Keratinocyte (primary cell): ENCODE data around the gene ZNF236. TPM values are rescaled to one million over a fixed set of nuclear protein-coding genes. Genes with fewer than 3 reads are reported as not detected.

Experiments
- DNase-seq: peaks from one replicate; pipeline ENCODE4 v3.0.0-alpha.2; 2011; ENCODE audit warnings: low read depth, missing footprints, low spot score
- FAIRE-seq: peaks from 2 replicates; lab custom pipeline; 2011; peaks lifted over from hg19 to GRCh38; lab: Jason Lieb, UNC
- H2AFZ ChIP-seq: 2 replicates; pipeline ENCODE4 v1.6.0; 2012; ENCODE audit warnings: low read length, control low read depth, inconsistent platforms; ENCODE audit not compliant: control insufficient read depth
- H3K27ac ChIP-seq: 2 replicates; pipeline ENCODE4 v1.5.1; 2011; ENCODE audit warnings: low read length; ENCODE audit not compliant: control insufficient read depth, insufficient read depth
- H3K27me3 ChIP-seq: 3 replicates; pipeline ENCODE4 v1.6.0; 2011; ENCODE audit warnings: low read length; ENCODE audit not compliant: control insufficient read depth, insufficient read depth; ENCODE audit errors: extremely low read depth
- H3K36me3 ChIP-seq, 2 experiments: 2 replicates in 1 of 2; 3 replicates in 1 of 2; pipeline ENCODE4 v1.5.1; 2011; ENCODE audit warnings: low read length in 2 of 2, mild to moderate bottlenecking in 1 of 2; ENCODE audit not compliant: control insufficient read depth in 2 of 2, insufficient read depth in 2 of 2; ENCODE audit errors: extremely low read depth in 1 of 2
- H3K4me1 ChIP-seq: 3 replicates; pipeline ENCODE4 v1.5.1; 2011; ENCODE audit warnings: low read length; ENCODE audit not compliant: control insufficient read depth, insufficient read depth; ENCODE audit errors: extremely low read depth
- H3K4me2 ChIP-seq: 3 replicates; pipeline ENCODE4 v1.6.0; 2011; ENCODE audit warnings: low read depth, low read length; ENCODE audit not compliant: control insufficient read depth, insufficient read depth; ENCODE audit errors: extremely low read depth
- H3K4me3 ChIP-seq, 3 experiments: fragments of 200-600 bp in 1 of 3; sonication (generic) in 1 of 3; 2 replicates in 2 of 3; 3 replicates in 1 of 3; pipeline ENCODE4 v1.5.1; 2011 to 2016; ENCODE audit warnings: low read length in 3 of 3, mild to moderate bottlenecking in 3 of 3, control low read depth in 2 of 3, inconsistent platforms in 1 of 3, low read depth in 1 of 3, mixed read lengths in 1 of 3, mixed run types in 1 of 3, moderate library complexity in 1 of 3; ENCODE audit not compliant: control insufficient read depth in 2 of 3, insufficient read depth in 2 of 3; ENCODE audit errors: extremely low read depth in 1 of 3
- H3K79me2 ChIP-seq: 2 replicates; pipeline ENCODE4 v1.6.0; 2012; ENCODE audit warnings: low read length; ENCODE audit not compliant: control insufficient read depth, insufficient read depth
- H3K9ac ChIP-seq: 3 replicates; pipeline ENCODE4 v1.6.0; 2011; ENCODE audit warnings: low read length; ENCODE audit not compliant: control insufficient read depth, insufficient read depth; ENCODE audit errors: extremely low read depth
- H3K9me1 ChIP-seq: 3 replicates; pipeline ENCODE4 v1.6.0; 2011; ENCODE audit warnings: low read length; ENCODE audit not compliant: control insufficient read depth, insufficient read depth; ENCODE audit errors: extremely low read depth
- H3K9me3 ChIP-seq: 2 replicates; pipeline ENCODE4 v1.5.1; 2012; ENCODE audit warnings: low read depth, low read length; ENCODE audit not compliant: control insufficient read depth
- H4K20me1 ChIP-seq: 3 replicates; pipeline ENCODE4 v1.6.0; 2011; ENCODE audit warnings: low read length; ENCODE audit not compliant: control insufficient read depth, insufficient read depth; ENCODE audit errors: extremely low read depth
- EZH2 ChIP-seq: IDR thresholded peaks from one replicate; pipeline ENCODE4 v1.6.1; 2012; ENCODE audit warnings: inconsistent platforms, mild to moderate bottlenecking, low read length, moderate library complexity
- dilution Hi-C: fragments of 300-500 bp; cut with MboI; formaldehyde crosslinking; loops from one replicate; pipeline ENCODE4 v1.7.0; 2020; ENCODE audit warnings: low sequenced_read_pairs; ENCODE audit not compliant: extremely low pct_ligation_motif_present
- polyA plus RNA-seq, 5 experiments: library from polyadenylated mRNA; depleted of rRNA in 3 of 5; stranded (reverse) in 3 of 5; stranded (forward) in 1 of 5; unstranded in 1 of 5; fragments of >200 nt; gene quantifications; 1 replicate in 1 of 5; 2 replicates in 3 of 5; 3 replicates in 1 of 5; pipeline versions ENCODE4 v1.2.1 to v1.2.3, GENCODE V29; 2011 to 2012; ENCODE audit warnings: missing spikeins in 2 of 5, low read depth in 1 of 5, low replicate concordance in 1 of 5
- TF ChIP-seq, protein P1 (sequence below), 3 experiments: IDR thresholded peaks in 1 of 3; conservative IDR thresholded peaks in 1 of 3; optimal IDR thresholded peaks in 1 of 3; 2 replicates in 2 of 3; 3 replicates in 1 of 3; pipeline versions ENCODE3 to v1.5.1; 2011; ENCODE audit warnings: low read length in 3 of 3, mild to moderate bottlenecking in 3 of 3, moderate library complexity in 2 of 3, control low read depth in 1 of 3, inconsistent platforms in 1 of 3; ENCODE audit not compliant: insufficient read depth in 2 of 3; ENCODE audit errors: extremely low read depth in 1 of 3

The ZNF236 gene
- polyA plus RNA-seq, 1 donor (not counting 4 experiments of a cell fraction or from before 2014, with no cell fraction given): 4.5 TPM

DNA sequence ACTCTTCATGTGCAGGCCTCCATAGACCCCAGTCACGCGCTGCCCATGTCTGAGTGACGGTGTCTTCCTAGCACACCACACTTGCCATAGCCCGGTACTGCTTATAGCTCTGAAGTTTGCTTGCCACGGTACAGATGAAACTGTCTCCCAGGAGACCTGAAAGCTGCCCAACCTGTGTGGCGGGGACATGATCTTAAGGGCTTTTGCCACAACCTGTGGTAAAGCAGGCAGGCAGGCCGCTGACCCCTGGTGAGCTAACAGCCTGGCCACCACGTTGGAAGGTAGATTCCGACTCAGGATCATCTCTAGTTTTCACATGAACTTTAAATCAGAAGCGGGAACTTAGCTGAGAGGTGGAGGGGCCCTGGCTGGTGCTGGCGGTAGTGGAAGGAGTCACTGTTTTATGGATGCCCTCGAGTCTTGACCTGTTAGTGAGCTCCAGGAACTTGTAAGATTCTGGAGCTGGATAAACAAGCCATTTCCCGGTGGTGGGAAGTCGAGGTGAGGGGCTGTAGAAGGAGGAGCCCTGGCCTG is 153.3 kb downstream of the ZNF236 start:
- TF ChIP-seq, protein P1, sequence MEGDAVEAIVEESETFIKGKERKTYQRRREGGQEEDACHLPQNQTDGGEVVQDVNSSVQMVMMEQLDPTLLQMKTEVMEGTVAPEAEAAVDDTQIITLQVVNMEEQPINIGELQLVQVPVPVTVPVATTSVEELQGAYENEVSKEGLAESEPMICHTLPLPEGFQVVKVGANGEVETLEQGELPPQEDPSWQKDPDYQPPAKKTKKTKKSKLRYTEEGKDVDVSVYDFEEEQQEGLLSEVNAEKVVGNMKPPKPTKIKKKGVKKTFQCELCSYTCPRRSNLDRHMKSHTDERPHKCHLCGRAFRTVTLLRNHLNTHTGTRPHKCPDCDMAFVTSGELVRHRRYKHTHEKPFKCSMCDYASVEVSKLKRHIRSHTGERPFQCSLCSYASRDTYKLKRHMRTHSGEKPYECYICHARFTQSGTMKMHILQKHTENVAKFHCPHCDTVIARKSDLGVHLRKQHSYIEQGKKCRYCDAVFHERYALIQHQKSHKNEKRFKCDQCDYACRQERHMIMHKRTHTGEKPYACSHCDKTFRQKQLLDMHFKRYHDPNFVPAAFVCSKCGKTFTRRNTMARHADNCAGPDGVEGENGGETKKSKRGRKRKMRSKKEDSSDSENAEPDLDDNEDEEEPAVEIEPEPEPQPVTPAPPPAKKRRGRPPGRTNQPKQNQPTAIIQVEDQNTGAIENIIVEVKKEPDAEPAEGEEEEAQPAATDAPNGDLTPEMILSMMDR (optimal IDR thresholded peaks at IDR 0.05 in 1 of 3, IDR thresholded peaks at IDR 0.05 in 1 of 3, conservative IDR thresholded peaks at IDR 0.05 in 1 of 3; ENCODE audit: extremely low read depth in 1 of 3, insufficient read depth in 2 of 3, low read length in 3 of 3): no peak
- no peak for TF ChIP-seq EZH2
- FAIRE-seq (no peak), DNase-seq (no peak)
- no peaks in the 10 kb centered on the region for H3K9me3 ChIP-seq
- H2AFZ ChIP-seq: no peak overlapping the region
- no peaks in the 10 kb centered on the region for H3K9me1 ChIP-seq
- H3K27me3 ChIP-seq: no peaks in the 10 kb centered on the region
- no peaks in the 10 kb centered on the region for H3K79me2 ChIP-seq
- no peak overlapping the region for H3K27ac ChIP-seq
- H4K20me1 ChIP-seq: no peaks in the 10 kb centered on the region
- H3K36me3 ChIP-seq: peaks cover 0 to 1% of the 10 kb centered on the region in 2 experiments
- peaks cover 8% of the 10 kb centered on the region for H3K4me1 ChIP-seq
- H3K4me2 ChIP-seq: no peak overlapping the region
- dilution Hi-C loops: no loop called here
- no peak overlapping the region for H3K9ac ChIP-seq
- no peak overlapping the region for H3K4me3 ChIP-seq

DNA sequence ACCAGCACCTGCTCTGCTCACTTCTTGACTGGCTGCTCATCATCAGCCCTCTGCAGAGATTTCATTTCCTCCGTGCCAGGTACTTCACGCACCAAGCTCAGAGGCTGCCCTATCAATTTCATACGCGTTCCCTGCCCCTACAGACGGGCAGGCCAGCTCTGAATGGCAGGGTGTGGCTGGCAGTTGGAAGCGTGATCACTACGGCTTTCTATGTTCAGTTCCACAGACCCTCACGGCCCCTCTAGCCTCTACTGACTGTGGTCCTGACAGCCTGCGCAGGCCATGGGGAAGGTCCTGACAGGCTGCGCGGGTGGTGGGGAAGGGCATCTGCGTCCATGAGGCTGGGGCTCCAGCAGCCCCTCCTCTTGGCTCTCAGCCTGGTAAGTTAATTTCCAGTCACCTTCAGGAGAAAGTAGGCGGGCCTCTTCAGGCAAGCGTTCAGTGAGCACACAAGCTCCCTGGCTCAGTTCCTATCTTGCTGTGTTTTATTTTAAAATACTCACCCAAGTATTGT is 154.8 kb downstream of the ZNF236 start:
- dilution Hi-C loops: no loop called here
- H3K4me1 ChIP-seq: peaks cover 8% of the 10 kb centered on the region
- FAIRE-seq (no peak), DNase-seq (no peak)
- H3K36me3 ChIP-seq: peaks cover 0 to 1% of the 10 kb centered on the region in 2 experiments
- H3K9ac ChIP-seq: no peak overlapping the region
- H3K9me3 ChIP-seq: no peaks in the 10 kb centered on the region
- H2AFZ ChIP-seq: no peak overlapping the region
- no peaks in the 10 kb centered on the region for H3K27me3 ChIP-seq
- TF ChIP-seq, protein P1 (optimal IDR thresholded peaks at IDR 0.05 in 1 of 3, IDR thresholded peaks at IDR 0.05 in 1 of 3, conservative IDR thresholded peaks at IDR 0.05 in 1 of 3; ENCODE audit: extremely low read depth in 1 of 3, insufficient read depth in 2 of 3, low read length in 3 of 3): no peak
- no peak for TF ChIP-seq EZH2
- no peak overlapping the region for H3K4me2 ChIP-seq
- no peak overlapping the region for H3K27ac ChIP-seq
- H3K4me3 ChIP-seq: no peak overlapping the region
- H3K9me1 ChIP-seq: no peaks in the 10 kb centered on the region
- no peaks in the 10 kb centered on the region for H3K79me2 ChIP-seq
- H4K20me1 ChIP-seq: no peaks in the 10 kb centered on the region
